Peyer's patch (tissue), 4 donors: ENCODE results near the gene SCARF1.

ENCODE experiments used
- POLR2A ChIP-seq, 2 donors: fragments of 450-650 bp; IDR thresholded peaks; one replicate each; pipeline ENCODE4 v1.5.1; 2017; ENCODE audit warnings: antibody characterized with exemption in 2 of 2, mild to moderate bottlenecking in 2 of 2, moderate library complexity in 2 of 2
- TF ChIP-seq, protein P1 (sequence below), 6 experiments: fragments of 450-650 bp in 4 of 6; fragments of 200-600 bp in 2 of 6; sonication (generic) in 1 of 6; IDR thresholded peaks; one replicate each; pipeline ENCODE4 v1.5.1; 2017 to 2019; ENCODE audit warnings: antibody characterized with exemption in 6 of 6, mild to moderate bottlenecking in 3 of 6, moderate library complexity in 1 of 6

DNA sequence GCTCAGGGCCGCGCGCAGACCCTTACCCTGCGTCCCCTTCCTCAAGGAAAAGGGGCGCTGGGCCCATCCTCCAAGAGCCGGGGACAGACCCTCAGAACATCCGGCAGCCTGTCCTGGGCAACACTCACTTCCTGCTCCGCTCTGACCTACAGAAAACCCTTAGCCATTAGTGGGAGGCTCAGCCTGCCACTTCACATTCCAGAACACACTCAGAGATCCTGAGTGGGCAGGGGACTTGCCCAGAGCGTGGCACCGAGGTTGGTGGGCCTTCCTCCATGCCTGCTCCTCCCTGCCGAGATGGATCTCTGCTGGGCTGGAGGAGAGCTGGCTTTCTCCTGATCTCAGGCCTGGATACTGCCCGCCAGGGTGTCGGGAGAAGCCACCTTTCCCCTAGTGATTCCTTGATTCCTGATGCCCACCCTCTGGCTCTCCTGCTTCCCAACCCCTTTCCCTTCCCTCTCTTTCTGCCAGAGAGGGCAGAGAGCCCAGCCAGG is 1.5 kb downstream of the SCARF1 start:
- TF ChIP-seq, protein P1, sequence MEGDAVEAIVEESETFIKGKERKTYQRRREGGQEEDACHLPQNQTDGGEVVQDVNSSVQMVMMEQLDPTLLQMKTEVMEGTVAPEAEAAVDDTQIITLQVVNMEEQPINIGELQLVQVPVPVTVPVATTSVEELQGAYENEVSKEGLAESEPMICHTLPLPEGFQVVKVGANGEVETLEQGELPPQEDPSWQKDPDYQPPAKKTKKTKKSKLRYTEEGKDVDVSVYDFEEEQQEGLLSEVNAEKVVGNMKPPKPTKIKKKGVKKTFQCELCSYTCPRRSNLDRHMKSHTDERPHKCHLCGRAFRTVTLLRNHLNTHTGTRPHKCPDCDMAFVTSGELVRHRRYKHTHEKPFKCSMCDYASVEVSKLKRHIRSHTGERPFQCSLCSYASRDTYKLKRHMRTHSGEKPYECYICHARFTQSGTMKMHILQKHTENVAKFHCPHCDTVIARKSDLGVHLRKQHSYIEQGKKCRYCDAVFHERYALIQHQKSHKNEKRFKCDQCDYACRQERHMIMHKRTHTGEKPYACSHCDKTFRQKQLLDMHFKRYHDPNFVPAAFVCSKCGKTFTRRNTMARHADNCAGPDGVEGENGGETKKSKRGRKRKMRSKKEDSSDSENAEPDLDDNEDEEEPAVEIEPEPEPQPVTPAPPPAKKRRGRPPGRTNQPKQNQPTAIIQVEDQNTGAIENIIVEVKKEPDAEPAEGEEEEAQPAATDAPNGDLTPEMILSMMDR (IDR thresholded peaks at IDR 0.05): no peak
- TF ChIP-seq POLR2A (IDR thresholded peaks at IDR 0.05): no peak
